Panc1 (cell line): ENCODE data around the gene PRXL2B.

Experiments used
- CTCF ChIP-seq: fragments of 450-650 bp; IDR thresholded peaks from 2 replicates; pipeline ENCODE4 v1.5.1; 2017; ENCODE audit warnings: mild to moderate bottlenecking
- POLR2AphosphoS5 ChIP-seq: IDR thresholded peaks from 2 replicates; pipeline ENCODE4 v1.6.1; 2012; ENCODE audit warnings: mild to moderate bottlenecking, low read depth, low read length, moderate library complexity
- REST ChIP-seq, 2 experiments: IDR thresholded peaks; 2 replicates each; pipeline ENCODE4 v1.6.1; 2011 to 2012; ENCODE audit warnings: low read depth in 2 of 2, control low read depth in 1 of 2, low read length in 1 of 2, mild to moderate bottlenecking in 1 of 2, moderate library complexity in 1 of 2; ENCODE audit not compliant: insufficient read depth in 1 of 2
- SIN3A ChIP-seq: IDR thresholded peaks from 2 replicates; pipeline ENCODE4 v1.6.1; 2012; ENCODE audit warnings: low read depth, mild to moderate bottlenecking, low read length, moderate library complexity, borderline replicate concordance; ENCODE audit not compliant: insufficient read depth
- TCF7L2 ChIP-seq: IDR thresholded peaks from 2 replicates; pipeline ENCODE4 v1.6.1; 2011; ENCODE audit warnings: mild to moderate bottlenecking, low read depth, low read length, inconsistent platforms

- TF ChIP-seq CTCF, result no peak
- no peak for TF ChIP-seq POLR2AphosphoS5
- TF ChIP-seq SIN3A, result no peak
- no peak for TF ChIP-seq TCF7L2
- TF ChIP-seq REST (IDR thresholded peaks at IDR 0.05; ENCODE audit: insufficient read depth in 1 of 2, low read depth in 2 of 2, low read length in 1 of 2), result no peak
These were observed 23.7 kb downstream of the PRXL2B start for GRCh38 chr1:2610036-2610959.
